Coronary artery (tissue), 2 donors: ENCODE measurements around the gene GASK1B.
A peak's percentile ranks its signal among the peaks of the same experiment; 100 is the strongest.

Experiments used
- DNase-seq: peaks from one replicate; pipeline ENCODE4 v3.0.0-alpha.2; 2017; ENCODE audit warnings: low spot score
- H3K27ac ChIP-seq, 2 donors: fragments of 200-600 bp; sonication (generic); one replicate each; pipeline ENCODE4 v1.5.1; 2016 to 2019
- H3K4me3 ChIP-seq: fragments of 200-600 bp; sonication (generic); 2 replicates; pipeline ENCODE4 v1.5.1; 2016; ENCODE audit warnings: mild to moderate bottlenecking, moderate library complexity
- CTCF ChIP-seq: fragments of 200-600 bp; sonication (generic); IDR thresholded peaks from one replicate; pipeline ENCODE4 v1.5.1; 2019; ENCODE audit warnings: antibody characterized with exemption

The GASK1B gene

GRCh38 chr4:158201322-158201721 lies 28.5 kb upstream of the GASK1B start:
- no peak for TF ChIP-seq CTCF

GRCh38 chr4:158200214-158200613 lies 27.4 kb upstream of the GASK1B start:
- DNase-seq, result no peak
- TF ChIP-seq CTCF, result no peak
- no peak overlapping the region for H3K27ac ChIP-seq
- H3K4me3 ChIP-seq, result no peak overlapping the region

More at GRCh38 chr4:158201322-158201721, 28.5 kb upstream of the GASK1B start:
- peak overlapping the region in 1 of 2 donors; percentile 15 for H3K27ac ChIP-seq
- H3K4me3 ChIP-seq, result no peak overlapping the region
- no peak for DNase-seq

GRCh38 chr4:158197194-158197776 lies 24.5 kb upstream of the GASK1B start:
- DNase-seq, result no peak
- no peak overlapping the region for H3K27ac ChIP-seq
- TF ChIP-seq CTCF, result no peak
- no peak overlapping the region for H3K4me3 ChIP-seq

- no peak for TF ChIP-seq CTCF
- no peak overlapping the region for H3K27ac ChIP-seq
- no peak for DNase-seq
- no peak overlapping the region for H3K4me3 ChIP-seq
These were observed 22.5 kb upstream of the GASK1B start for GRCh38 chr4:158195297-158195696.

GRCh38 chr4:158193171-158193749 lies 20.4 kb upstream of the GASK1B start:
- TF ChIP-seq CTCF, result peak; percentile 41
- no peak overlapping the region for H3K4me3 ChIP-seq
- peak overlapping the region; percentile 76 to 78 for H3K27ac ChIP-seq
- no peak for DNase-seq

GRCh38 chr4:158192439-158193158 lies 19.8 kb upstream of the GASK1B start:
- no peak for TF ChIP-seq CTCF
- Histone ChIP-seq H3K4me3 (no peak overlapping the region), H3K27ac (peak overlapping the region; percentile 76 to 78)
- no peak for DNase-seq
